Measurements from ENCODE around the gene NECTIN2. TPM values are rescaled to one million over a fixed set of nuclear protein-coding genes. Genes with fewer than 3 reads are reported as not detected.

Gene NECTIN2
- total RNA-seq, 4 donors from 2014 or later = 63.2 to 126 (median 90.4) TPM

DNA sequence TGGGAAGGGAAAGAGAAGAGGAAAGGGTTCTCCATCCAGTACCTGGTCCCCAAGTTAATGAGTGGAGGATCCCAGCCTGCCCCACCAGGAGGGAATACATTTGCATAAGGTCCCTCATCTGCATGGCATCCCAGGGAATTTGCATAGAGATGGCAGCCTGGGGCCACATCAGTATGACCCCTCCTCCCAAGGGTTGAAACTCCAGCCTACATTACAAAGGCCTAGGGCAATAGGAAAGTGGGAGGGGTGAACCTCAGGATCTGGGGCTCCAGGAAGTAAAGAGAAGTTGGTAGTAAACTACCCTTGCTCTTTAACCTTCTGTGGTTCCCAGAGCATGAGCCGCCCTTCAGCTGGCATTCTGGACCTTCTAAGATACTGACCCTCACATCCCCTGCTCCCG lies 6.8 kb upstream of the NECTIN2 start:
- TF ChIP-seq EP300 (IDR thresholded peaks at IDR 0.05) (no peak), CTCF (IDR thresholded peaks at IDR 0.05) (no peak), POLR2A (IDR thresholded peaks at IDR 0.05) (no peak)
- peaks cover 0 to 4% of the 10 kb centered on the region in 2 donors for H3K27me3 ChIP-seq
- H3K36me3 ChIP-seq = no peaks in the 10 kb centered on the region
- H3K9me3 ChIP-seq = no peaks in the 10 kb centered on the region
- H3K27ac ChIP-seq = no peak overlapping the region
- H3K4me1 ChIP-seq = peaks cover 0 to under 1% (median 0%) of the 10 kb centered on the region in 4 donors
- H3K4me3 ChIP-seq = no peak overlapping the region
- no peak for DNase-seq (ENCODE audit: low spot score in 2 of 2)
- WGBS, 2 donors = 72 to 85% methylated on average over 2 of the region's 2 CpGs

DNA sequence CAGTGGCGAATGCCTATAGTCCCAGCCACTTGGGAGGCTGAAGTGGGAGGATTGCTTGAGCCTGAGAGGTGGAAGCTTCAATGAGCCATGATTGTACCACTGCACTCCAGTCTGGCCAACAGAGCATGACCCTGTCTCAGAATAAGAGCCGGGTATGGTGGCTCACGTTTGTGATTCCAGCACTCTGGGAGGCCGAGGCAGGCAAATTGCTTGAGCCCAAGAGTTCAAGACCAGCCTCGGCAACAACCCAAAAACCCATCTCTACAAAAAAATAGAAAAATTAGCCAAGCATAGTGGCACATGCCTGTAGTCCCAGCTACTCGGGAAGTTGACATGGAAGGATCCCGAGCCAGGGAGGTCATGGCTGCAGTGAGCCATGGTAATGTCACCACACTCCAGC lies 5.3 kb upstream of the NECTIN2 start:
- Histone ChIP-seq H3K27me3 (no peaks in the 10 kb centered on the region), H3K4me3 (no peak overlapping the region), H3K36me3 (no peaks in the 10 kb centered on the region), H3K4me1 (peaks cover 3 to 14% (median 8%) of the 10 kb centered on the region in 4 donors), H3K9me3 (no peaks in the 10 kb centered on the region), H3K27ac (no peak overlapping the region)
- TF ChIP-seq CTCF (IDR thresholded peaks at IDR 0.05) (no peak), EP300 (IDR thresholded peaks at IDR 0.05) (no peak), POLR2A (IDR thresholded peaks at IDR 0.05) (no peak)
- DNase-seq (ENCODE audit: low spot score in 2 of 2) = no peak
- WGBS, 2 donors = 48 to 64% methylated on average over 7 of the region's 7 CpGs

DNA sequence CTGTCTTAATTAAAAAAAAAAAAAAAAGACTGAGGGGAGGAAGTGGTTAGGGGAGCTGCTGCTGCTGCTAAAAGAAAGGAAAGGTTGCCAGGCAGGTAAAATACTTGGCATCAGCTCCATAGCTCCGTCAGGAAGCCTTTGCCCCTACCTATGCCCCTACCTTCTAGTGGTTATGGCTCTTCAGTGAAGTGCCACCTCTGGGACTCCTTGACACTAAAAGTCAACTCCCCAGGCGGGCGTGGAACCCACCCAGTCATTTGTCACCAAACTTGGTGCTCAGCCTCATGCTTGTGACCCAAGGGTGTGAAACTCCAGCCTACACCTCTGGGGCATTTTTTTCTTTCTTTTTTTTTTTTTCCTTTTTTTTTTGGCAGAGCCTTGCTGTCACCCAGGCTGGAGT lies 4.9 kb upstream of the NECTIN2 start:
- TF ChIP-seq POLR2A (IDR thresholded peaks at IDR 0.05) = no peak
- TF ChIP-seq EP300 (IDR thresholded peaks at IDR 0.05) = no peak
- no peak for TF ChIP-seq CTCF (IDR thresholded peaks at IDR 0.05)
- no peaks in the 10 kb centered on the region for H3K27me3 ChIP-seq
- no peaks in the 10 kb centered on the region for H3K9me3 ChIP-seq
- no peak for DNase-seq (ENCODE audit: low spot score in 2 of 2)
- 82 to 96% methylated on average over 3 of the region's 3 CpGs for WGBS, 2 donors
- H3K4me3 ChIP-seq = no peak overlapping the region
- peaks cover 3 to 14% (median 8%) of the 10 kb centered on the region in 4 donors for H3K4me1 ChIP-seq
- H3K36me3 ChIP-seq = no peaks in the 10 kb centered on the region
- H3K27ac ChIP-seq = no peak overlapping the region

GRCh38 chr19:44845286-44845611 lies 848 bp upstream of the NECTIN2 start:
- H3K36me3 ChIP-seq = no peaks in the 10 kb centered on the region
- peak overlapping the region; percentile 54 to 100 (median 82) for H3K4me3 ChIP-seq
- WGBS, 2 donors = 6 to 8% methylated on average over 12 of the region's 12 CpGs
- peak in 1 of 2 donors; percentile 42 for DNase-seq (ENCODE audit: low spot score in 2 of 2)
- peak overlapping the region; percentile 85 to 100 (median 94) for H3K27ac ChIP-seq
- H3K9me3 ChIP-seq = no peaks in the 10 kb centered on the region
- H3K27me3 ChIP-seq = no peaks in the 10 kb centered on the region
- no peak for TF ChIP-seq POLR2A (IDR thresholded peaks at IDR 0.05)
- TF ChIP-seq CTCF (IDR thresholded peaks at IDR 0.05) = no peak
- TF ChIP-seq EP300 (IDR thresholded peaks at IDR 0.05) = no peak
- H3K4me1 ChIP-seq = peaks cover 3 to 39% (median 17%) of the 10 kb centered on the region in 4 donors

- Histone ChIP-seq H3K36me3 (peaks cover 0 to 4% (median 0%) of the 10 kb centered on the region in 3 donors), H3K4me3 (peak overlapping the region; percentile 74 to 100 (median 89)), H3K27me3 (no peaks in the 10 kb centered on the region), H3K27ac (peak overlapping the region; percentile 92 to 100 (median 98)), H3K4me1 (peaks cover 3 to 53% (median 17%) of the 10 kb centered on the region in 4 donors), H3K9me3 (no peaks in the 10 kb centered on the region)
- 1% methylated on average over 31 to 50 of the region's 51 CpGs for WGBS, 2 donors
- no peak for DNase-seq (ENCODE audit: low spot score in 2 of 2)
- peak in 1 of 5 experiments; percentile 10 for TF ChIP-seq CTCF (IDR thresholded peaks at IDR 0.05)
- no peak for TF ChIP-seq POLR2A (IDR thresholded peaks at IDR 0.05)
These were observed 502 bp downstream of the NECTIN2 start for GRCh38 chr19:44846455-44847143.

Data from tibial nerve (tissue), 4 donors.